A549 (cell line): ENCODE measurements around the gene PRSS50. TPM values are rescaled to one million over a fixed set of nuclear protein-coding genes. Genes with fewer than 3 reads are reported as not detected.

ENCODE experiments used
- ATAC-seq, 2 experiments: fragments of 200-7000 bp in 1 of 2; fragments of >200 bp in 1 of 2; cut with Nextera tagmentation in 1 of 2; cut with Tn5 transposase in 1 of 2; 3 replicates each; pipeline versions ENCODE4 v1.8.0 to v1.9.1; 2018 to 2020; ENCODE audit warnings: mild to moderate bottlenecking in 1 of 2, moderate library complexity in 1 of 2
- CTCF ChIA-PET: fragments of 300-600 bp; sonication (Branson Sonifier 250); formaldehyde crosslinking; extraction: SDS; loops from one replicate; lab custom pipeline; 2021; ENCODE audit warnings: antibody characterized with exemption, inconsistent platforms; lab: Yijun Ruan, JAX
- POLR2A ChIA-PET: fragments of 350-600 bp; formaldehyde crosslinking; extraction: SDS; loops from one replicate; lab custom pipeline; 2021; ENCODE audit warnings: antibody characterized with exemption, inconsistent platforms; lab: Yijun Ruan, JAX
- DNase-seq, 2 experiments: peaks; one replicate each; pipeline versions ENCODE4 v3.0.0 to v3.0.0-alpha.2; 2011 to 2016; ENCODE audit warnings: low read depth in 1 of 2, low spot score in 1 of 2
- FAIRE-seq: peaks from 2 replicates; lab custom pipeline; 2011; peaks lifted over from hg19 to GRCh38; lab: Jason Lieb, UNC
- H3K27ac ChIP-seq, 2 experiments: fragments of >200 bp; sonication (Bioruptor Twin); formaldehyde crosslinking; 3 replicates each; pipeline ENCODE4 v1.5.1; 2016 to 2017
- H3K4me1 ChIP-seq: fragments of >200 bp; sonication (Bioruptor Twin); formaldehyde crosslinking; 3 replicates; pipeline ENCODE4 v1.6.1; 2016
- H3K4me2 ChIP-seq: fragments of >200 bp; sonication (Bioruptor Twin); formaldehyde crosslinking; 3 replicates; pipeline ENCODE4 v1.6.1; 2016
- H3K4me3 ChIP-seq: fragments of >200 bp; sonication (Bioruptor Twin); formaldehyde crosslinking; 3 replicates; pipeline ENCODE4 v1.5.1; 2016
- H3K9me3 ChIP-seq: fragments of >200 bp; sonication (Bioruptor Twin); formaldehyde crosslinking; 3 replicates; pipeline ENCODE4 v1.6.1; 2016
- CBX2 ChIP-seq: fragments of 200-600 bp; sonication (generic); IDR thresholded peaks from 2 replicates; pipeline ENCODE4 v1.6.1; 2016; ENCODE audit warnings: low read depth, mild to moderate bottlenecking, borderline replicate concordance
- CBX8 ChIP-seq: fragments of 200-600 bp; sonication (generic); IDR thresholded peaks from 2 replicates; pipeline ENCODE4 v1.6.1; 2016
- CEBPB ChIP-seq, 2 experiments: fragments of >200 bp in 1 of 2; sonication (Bioruptor Twin) in 1 of 2; formaldehyde crosslinking in 1 of 2; IDR thresholded peaks; 2 replicates each; pipeline ENCODE4 v1.6.1; 2012 to 2016
- CHD4 ChIP-seq: fragments of 200-600 bp; sonication (generic); IDR thresholded peaks from 2 replicates; pipeline ENCODE4 v1.6.1; 2016; ENCODE audit warnings: antibody characterized with exemption, mild to moderate bottlenecking, borderline replicate concordance
- EP300 ChIP-seq, 2 experiments: fragments of >200 bp; sonication (Bioruptor Twin); formaldehyde crosslinking; IDR thresholded peaks; 2 replicates in 1 of 2; 3 replicates in 1 of 2; pipeline ENCODE4 v1.6.1; 2016 to 2017
- ESRRA ChIP-seq: fragments of 150-350 bp; IDR thresholded peaks from 2 replicates; pipeline ENCODE4 v1.6.1; 2014; ENCODE audit warnings: mild to moderate bottlenecking, low read length, borderline replicate concordance
- FOSB ChIP-seq: fragments of 250-450 bp; sonication (Bioruptor Pico); IDR thresholded peaks from 2 replicates; pipeline ENCODE4 v1.5.0; 2020; ENCODE audit warnings: mild to moderate bottlenecking, moderate library complexity
- FOSL2 ChIP-seq, 2 experiments: fragments of 450-650 bp in 1 of 2; fragments of >200 bp in 1 of 2; sonication (Bioruptor Twin) in 1 of 2; formaldehyde crosslinking; IDR thresholded peaks; 2 replicates each; pipeline versions ENCODE4 v1.5.0 to v1.6.1; 2016 to 2020; ENCODE audit warnings: mild to moderate bottlenecking in 1 of 2, moderate library complexity in 1 of 2
- FOXS1 ChIP-seq: fragments of 250-450 bp; sonication (Bioruptor Pico); IDR thresholded peaks from 2 replicates; pipeline ENCODE4 v1.5.0; 2020; ENCODE audit warnings: mild to moderate bottlenecking, moderate library complexity
- GATA3 ChIP-seq: IDR thresholded peaks from 2 replicates; pipeline ENCODE4 v1.6.1; 2012; ENCODE audit warnings: borderline replicate concordance
- MAFK ChIP-seq: fragments of 450-650 bp; IDR thresholded peaks from 2 replicates; pipeline ENCODE4 v1.6.1; 2014; ENCODE audit not compliant: partially characterized antibody
- MYC ChIP-seq: IDR thresholded peaks from 2 replicates; pipeline ENCODE4 v1.6.1; 2012; ENCODE audit warnings: mild to moderate bottlenecking, inconsistent platforms, low read length, improper control_type of control experiment, borderline replicate concordance
- NFE2L2 ChIP-seq: fragments of 150-350 bp; conservative IDR thresholded peaks from 2 replicates; pipeline ENCODE4 v1.6.1; 2014; ENCODE audit warnings: low read length
- PHF8 ChIP-seq: fragments of 200-600 bp; sonication (generic); IDR thresholded peaks from 2 replicates; pipeline ENCODE4 v1.6.1; 2016; ENCODE audit warnings: low read depth, mild to moderate bottlenecking, antibody characterized with exemption, moderate library complexity, borderline replicate concordance
- POLR2A ChIP-seq: IDR thresholded peaks from 2 replicates; pipeline ENCODE4 v1.6.1; 2012; ENCODE audit warnings: mild to moderate bottlenecking, low read length
- RARB ChIP-seq: fragments of 250-450 bp; sonication (Bioruptor Pico); IDR thresholded peaks from 2 replicates; pipeline ENCODE4 v1.8.0; 2021; ENCODE audit warnings: mild to moderate bottlenecking, moderate library complexity
- TFCP2L1 ChIP-seq: fragments of 250-450 bp; sonication (Bioruptor Pico); IDR thresholded peaks from 2 replicates; pipeline ENCODE4 v1.5.0; 2021; ENCODE audit warnings: mild to moderate bottlenecking
- TP53 ChIP-seq: fragments of 250-450 bp; sonication (Bioruptor Pico); IDR thresholded peaks from 2 replicates; pipeline ENCODE4 v1.5.0; 2021; ENCODE audit warnings: mild to moderate bottlenecking, moderate library complexity
- ZNF302 ChIP-seq: fragments of 250-450 bp; sonication (Bioruptor Pico); IDR thresholded peaks from 2 replicates; pipeline ENCODE4 v1.9.0; 2021; ENCODE audit warnings: inconsistent platforms, mild to moderate bottlenecking, moderate library complexity
- ZSCAN20 ChIP-seq: fragments of 250-450 bp; sonication (Bioruptor Pico); IDR thresholded peaks from 2 replicates; pipeline ENCODE4 v1.8.0; 2022; ENCODE audit warnings: mild to moderate bottlenecking, moderate library complexity
- WGBS: methylation state at CpG from one replicate; pipeline ENCODE4 v1.1.6; 2017; ENCODE audit errors: missing lambda C conversion rate; 5-methylcytosine and 5-hydroxymethylcytosine counted together
- polyA plus RNA-seq, 4 experiments: library from polyadenylated mRNA; depleted of rRNA in 3 of 4; stranded (reverse); fragments of >200 nt; fragmentation: RNase III in 1 of 4; extraction: RNeasy Plus Mini Kit Qiagen cat#74134 plus additional on column Dnase treatment in 1 of 4; gene quantifications; 2 replicates in 3 of 4; 3 replicates in 1 of 4; pipeline ENCODE4 v1.2.3, GENCODE V29; 2011 to 2017
- TF ChIP-seq, protein P1 (sequence below): IDR thresholded peaks from 2 replicates; pipeline ENCODE4 v1.6.1; 2012
- TF ChIP-seq, protein P2 (sequence below): fragments of >200 bp; sonication (Bioruptor Twin); formaldehyde crosslinking; IDR thresholded peaks from 2 replicates; pipeline ENCODE4 v1.6.1; 2016
- TF ChIP-seq, protein P3 (sequence below): fragments of 250-450 bp; sonication (Bioruptor Pico); IDR thresholded peaks from 2 replicates; pipeline ENCODE4 v1.5.0; 2020; ENCODE audit warnings: low read depth, mild to moderate bottlenecking, moderate library complexity
- TF ChIP-seq, protein P4 (sequence below): fragments of 150-350 bp; IDR thresholded peaks from 2 replicates; pipeline ENCODE4 v1.6.1; 2014; ENCODE audit warnings: low read depth, mild to moderate bottlenecking, low read length

Gene PRSS50
- polyA plus RNA-seq, 2 of the 4 experiments (the other 2 are of a cell fraction), result not detected

DNA sequence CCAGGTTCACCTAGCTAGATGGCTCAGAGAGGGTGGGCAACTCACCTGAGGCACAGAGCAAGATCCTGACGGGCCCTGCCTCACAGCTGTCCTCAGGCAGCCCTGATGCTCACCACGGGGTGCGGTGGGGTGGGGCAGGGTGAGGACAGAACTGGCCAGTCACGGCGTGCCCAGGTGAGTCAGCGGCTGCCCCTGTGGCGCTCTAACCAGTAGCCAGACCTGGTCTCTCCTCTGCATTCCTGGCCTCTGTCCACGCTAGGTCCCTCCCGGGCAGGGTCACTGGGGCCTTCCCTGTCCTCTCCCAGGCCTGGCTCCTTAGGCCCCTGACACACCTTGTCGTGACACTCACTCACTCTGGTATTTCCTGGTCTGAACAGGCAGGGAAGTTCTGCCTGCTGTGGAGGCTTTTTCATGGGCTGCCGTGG, 25.1 kb downstream of the PRSS50 start:
- FAIRE-seq, result no peak
- TF ChIP-seq, protein P1, sequence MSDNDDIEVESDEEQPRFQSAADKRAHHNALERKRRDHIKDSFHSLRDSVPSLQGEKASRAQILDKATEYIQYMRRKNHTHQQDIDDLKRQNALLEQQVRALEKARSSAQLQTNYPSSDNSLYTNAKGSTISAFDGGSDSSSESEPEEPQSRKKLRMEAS, result 0 out of 2 replicates have a peak, but pooled peaks have one; percentile 4
- TF ChIP-seq NFE2L2, result peak; percentile 34; the same call in 1 of the 2 replicates
- TF ChIP-seq MAFK, result peak; percentile 1
- TF ChIP-seq FOSL2 (IDR thresholded peaks at IDR 0.05), result no peak
- peak; percentile 55 for TF ChIP-seq FOSL2 (CRISPR knock-in tag; IDR thresholded peaks at IDR 0.05)
- no peak for TF ChIP-seq MYC
- TF ChIP-seq CBX8, result no peak
- TF ChIP-seq ZSCAN20 (CRISPR knock-in tag), result no peak
- TF ChIP-seq EP300 (IDR thresholded peaks at IDR 0.05), result no peak
- no peak for TF ChIP-seq GATA3
- TF ChIP-seq, all 56 proteins: peak for 4
- H3K4me1 ChIP-seq, result peaks cover 27% of the 10 kb centered on the region
- CTCF ChIA-PET, result interaction anchor here (1.2 to 2.6 kb wide), 5 partner anchors 13 to 217 kb away, joined by 3 to 6 read pairs (median 4); no protein-coding TSS in a partner anchor
- peak; percentile 36 to 67 for DNase-seq
- peak; percentile 43 to 58 for ATAC-seq
- 15% methylated on average over 8 of the region's 11 CpGs for WGBS
- H3K9me3 ChIP-seq, result no peaks in the 10 kb centered on the region
- peak overlapping the region; percentile 76 to 88 for H3K27ac ChIP-seq
- peak overlapping the region; percentile 99 for H3K4me2 ChIP-seq
- peak overlapping the region; percentile 80 for H3K4me3 ChIP-seq
- POLR2A ChIA-PET, result no interaction called here

DNA sequence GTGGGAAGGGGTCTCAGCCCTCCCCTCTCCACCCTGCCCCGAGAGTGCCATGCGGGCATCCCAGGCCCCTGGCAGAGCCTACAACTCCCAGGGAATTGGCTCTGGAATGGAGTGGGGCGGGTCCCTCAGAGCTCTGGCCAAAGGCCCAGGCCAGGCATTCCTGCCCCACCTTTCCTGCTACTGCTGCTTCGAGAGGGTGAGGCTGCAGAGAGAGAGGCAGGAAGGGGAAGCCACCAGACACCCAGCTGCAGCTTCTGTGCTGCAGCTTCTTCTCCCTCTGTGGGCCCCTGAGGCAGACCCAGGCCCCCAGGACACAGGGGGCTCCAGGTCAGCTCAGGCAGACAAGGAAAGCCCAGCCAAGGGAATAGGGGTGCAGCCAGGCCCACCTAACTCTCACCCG, 26.9 kb downstream of the PRSS50 start:
- POLR2A ChIA-PET, result no interaction called here
- DNase-seq (peak in 1 of 2 experiments; percentile 29), FAIRE-seq (no peak), ATAC-seq (peak in 1 of 2 experiments; percentile 13; a peak in 1 of 6 replicates)
- Histone ChIP-seq H3K4me3 (no peak overlapping the region), H3K4me2 (peak overlapping the region; percentile 25; the same call in 1 of the 3 replicates)
- CTCF ChIA-PET, result no interaction called here
- 40% methylated on average over 2 of the region's 5 CpGs for WGBS
- TF ChIP-seq FOXS1 (CRISPR knock-in tag), result no peak
- TF ChIP-seq PHF8, result no peak
- no peak for TF ChIP-seq CBX2
- TF ChIP-seq ESRRA, result no peak
- TF ChIP-seq, protein P2, sequence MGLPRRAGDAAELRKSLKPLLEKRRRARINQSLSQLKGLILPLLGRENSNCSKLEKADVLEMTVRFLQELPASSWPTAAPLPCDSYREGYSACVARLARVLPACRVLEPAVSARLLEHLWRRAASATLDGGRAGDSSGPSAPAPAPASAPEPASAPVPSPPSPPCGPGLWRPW, result no peak
- TF ChIP-seq FOSL2 (IDR thresholded peaks at IDR 0.05), result no peak
- no peak for TF ChIP-seq FOSL2 (CRISPR knock-in tag; IDR thresholded peaks at IDR 0.05)
- TF ChIP-seq RARB (CRISPR knock-in tag), result no peak
- TF ChIP-seq, protein P3, sequence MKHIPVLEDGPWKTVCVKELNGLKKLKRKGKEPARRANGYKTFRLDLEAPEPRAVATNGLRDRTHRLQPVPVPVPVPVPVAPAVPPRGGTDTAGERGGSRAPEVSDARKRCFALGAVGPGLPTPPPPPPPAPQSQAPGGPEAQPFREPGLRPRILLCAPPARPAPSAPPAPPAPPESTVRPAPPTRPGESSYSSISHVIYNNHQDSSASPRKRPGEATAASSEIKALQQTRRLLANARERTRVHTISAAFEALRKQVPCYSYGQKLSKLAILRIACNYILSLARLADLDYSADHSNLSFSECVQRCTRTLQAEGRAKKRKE, result no peak
- TF ChIP-seq CEBPB (IDR thresholded peaks at IDR 0.05), result no peak
- TF ChIP-seq TFCP2L1, result no peak
- no peak for TF ChIP-seq CBX8
- no peak for TF ChIP-seq ZNF302 (CRISPR knock-in tag)
- no peak for TF ChIP-seq FOSB
- TF ChIP-seq, protein P4, sequence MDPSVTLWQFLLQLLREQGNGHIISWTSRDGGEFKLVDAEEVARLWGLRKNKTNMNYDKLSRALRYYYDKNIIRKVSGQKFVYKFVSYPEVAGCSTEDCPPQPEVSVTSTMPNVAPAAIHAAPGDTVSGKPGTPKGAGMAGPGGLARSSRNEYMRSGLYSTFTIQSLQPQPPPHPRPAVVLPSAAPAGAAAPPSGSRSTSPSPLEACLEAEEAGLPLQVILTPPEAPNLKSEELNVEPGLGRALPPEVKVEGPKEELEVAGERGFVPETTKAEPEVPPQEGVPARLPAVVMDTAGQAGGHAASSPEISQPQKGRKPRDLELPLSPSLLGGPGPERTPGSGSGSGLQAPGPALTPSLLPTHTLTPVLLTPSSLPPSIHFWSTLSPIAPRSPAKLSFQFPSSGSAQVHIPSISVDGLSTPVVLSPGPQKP, result no peak
- no peak for TF ChIP-seq TP53 (CRISPR knock-in tag)
- no peak for TF ChIP-seq POLR2A
- no peak for TF ChIP-seq CHD4
- TF ChIP-seq, all 56 proteins: peak for 0
- H3K27ac ChIP-seq, result no peak overlapping the region
- H3K4me1 ChIP-seq, result peaks cover 27% of the 10 kb centered on the region
- H3K9me3 ChIP-seq, result no peaks in the 10 kb centered on the region
